H4 (cell line): Measurements from ENCODE around the gene NUP43. TPM values are rescaled to one million over a fixed set of nuclear protein-coding genes. Genes with fewer than 3 reads are reported as not detected.
"Not testable (repeated sequence)": the region's sequence is repeated elsewhere in the genome, so short reads cannot be mapped to it uniquely, and the experiment has no call there.

Experiments
- DNase-seq: peaks from one replicate; pipeline ENCODE4 v3.0.0-alpha.2; 2015; ENCODE audit warnings: low spot score
- total RNA-seq: library from RNA; depleted of rRNA; stranded (reverse); fragments of >200 nt; shearing (Covaris generic); gene quantifications from 2 replicates; pipeline ENCODE4 v1.2.3, GENCODE V29; 2014; rRNA removed

Gene NUP43, protein sequence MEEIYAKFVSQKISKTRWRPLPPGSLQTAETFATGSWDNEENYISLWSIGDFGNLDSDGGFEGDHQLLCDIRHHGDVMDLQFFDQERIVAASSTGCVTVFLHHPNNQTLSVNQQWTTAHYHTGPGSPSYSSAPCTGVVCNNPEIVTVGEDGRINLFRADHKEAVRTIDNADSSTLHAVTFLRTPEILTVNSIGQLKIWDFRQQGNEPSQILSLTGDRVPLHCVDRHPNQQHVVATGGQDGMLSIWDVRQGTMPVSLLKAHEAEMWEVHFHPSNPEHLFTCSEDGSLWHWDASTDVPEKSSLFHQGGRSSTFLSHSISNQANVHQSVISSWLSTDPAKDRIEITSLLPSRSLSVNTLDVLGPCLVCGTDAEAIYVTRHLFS
- total RNA-seq, result 31.8 and 35.6 TPM in 2 replicates

DNA sequence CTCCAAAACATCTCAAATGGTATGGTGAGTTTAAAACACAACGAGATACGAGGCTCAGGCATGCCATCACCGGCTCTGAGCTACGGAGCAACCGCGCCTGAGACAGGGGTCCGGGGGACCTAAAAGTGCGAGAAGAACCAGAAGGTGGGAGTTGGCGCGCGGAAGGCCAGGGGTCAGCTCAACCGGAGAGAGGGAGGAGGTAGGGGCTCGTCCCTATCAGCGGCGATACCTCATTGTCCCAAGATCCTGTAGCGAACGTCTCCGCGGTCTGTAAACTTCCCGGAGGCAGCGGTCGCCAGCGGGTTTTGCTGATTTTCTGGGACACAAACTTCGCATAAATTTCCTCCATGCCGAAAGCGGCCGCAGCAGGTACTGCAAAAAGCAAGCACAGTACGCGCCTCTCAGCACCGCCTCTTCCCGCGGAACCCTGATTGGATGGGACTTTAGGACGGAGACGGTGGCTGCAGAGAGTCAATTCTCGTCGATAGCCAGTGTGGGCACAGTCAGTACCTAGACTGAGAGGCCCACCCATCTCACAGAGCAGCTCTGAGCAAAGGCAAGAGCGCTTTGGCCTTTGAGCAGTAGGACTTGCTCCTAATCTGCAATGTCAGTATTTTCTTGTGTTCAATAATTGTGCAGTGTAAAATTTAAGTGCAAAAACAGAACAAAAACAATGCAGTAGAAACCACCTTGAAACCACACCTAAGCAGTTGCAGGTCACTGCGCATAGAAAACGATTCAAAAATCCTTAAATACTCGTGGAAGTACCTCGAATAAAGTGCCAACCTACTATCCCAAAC, at the start of gene NUP43:
Gene NUP43, minus strand, starts transcription at position 383 of the 800 bp plus-strand sequence. Its CDS starts 34 bp downstream, at position 349.
- peak; percentile 83 for DNase-seq

DNA sequence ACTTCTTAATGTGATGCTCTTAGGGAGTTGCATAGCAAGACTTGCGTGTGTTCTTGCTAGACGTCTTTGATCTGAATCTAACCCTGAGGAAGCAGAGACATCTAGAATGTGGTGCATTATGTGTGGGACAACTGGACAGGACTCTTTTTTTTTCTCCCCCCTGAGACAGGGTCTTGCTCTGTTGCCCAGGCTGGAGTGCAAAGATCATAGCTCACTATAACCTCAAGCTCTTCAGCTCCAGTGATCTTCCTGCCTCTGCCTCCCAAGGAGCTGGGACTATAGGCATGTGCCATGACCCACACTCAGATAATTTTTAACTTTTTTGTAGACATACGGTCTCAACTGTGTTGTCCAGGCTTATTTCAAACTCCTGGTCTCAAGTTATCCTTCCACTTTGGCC, 37.2 kb upstream of the NUP43 start:
- no peak for DNase-seq

DNA sequence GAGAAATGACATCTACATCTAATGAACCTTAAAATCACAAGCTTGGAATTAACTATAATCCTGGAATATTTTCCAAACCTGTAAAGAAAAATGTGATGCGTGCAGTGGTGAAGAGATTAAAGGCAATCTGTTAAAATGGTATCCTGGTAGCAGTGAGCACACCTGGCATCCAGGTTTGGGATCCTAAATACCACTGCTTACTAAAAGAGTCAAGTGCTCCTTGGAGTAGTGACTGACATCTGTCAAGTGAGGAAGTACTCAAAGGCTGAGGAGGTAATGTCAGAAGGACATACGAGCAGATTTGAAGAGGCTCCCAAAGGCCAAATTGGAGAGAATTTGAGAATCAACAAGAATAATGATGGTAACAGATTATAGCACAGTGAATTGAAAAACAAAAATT, 36.0 kb upstream of the NUP43 start:
- DNase-seq, result no peak

DNA sequence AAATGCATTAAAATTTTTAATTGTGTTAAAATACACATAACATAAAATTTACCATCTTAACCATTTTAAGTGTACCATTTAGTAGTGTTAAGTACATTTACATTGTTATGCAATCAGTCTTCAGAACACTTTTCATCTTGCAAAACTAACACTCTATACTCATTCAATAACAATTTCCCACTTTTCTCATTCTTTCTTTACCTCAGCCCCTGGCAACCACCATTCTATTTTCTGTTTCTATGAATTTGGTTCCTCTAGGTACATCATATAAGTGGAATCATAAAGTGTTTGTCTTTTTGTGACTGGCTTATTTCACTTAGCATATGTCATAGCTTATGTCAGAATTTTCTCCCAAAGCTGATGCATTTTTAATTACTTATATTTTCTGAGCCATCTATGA, 35.4 kb upstream of the NUP43 start:
- no peak for DNase-seq

DNA sequence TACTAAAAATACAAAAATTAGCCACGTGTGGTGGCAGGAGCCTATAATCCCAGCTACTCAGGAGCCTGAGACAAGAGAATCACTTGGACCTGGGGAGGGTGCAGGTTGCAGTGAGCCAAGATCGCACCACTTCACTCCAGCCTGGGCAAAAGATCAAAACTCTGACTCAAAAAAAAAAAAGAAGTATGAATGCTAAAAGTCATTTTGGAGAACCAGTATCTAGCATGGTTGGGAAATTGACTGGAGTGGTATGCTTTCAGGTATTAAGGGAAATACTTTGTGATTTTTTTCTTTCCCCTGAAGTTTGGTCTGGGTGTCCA, 33.3 kb upstream of the NUP43 start:
- DNase-seq, result no peak

DNA sequence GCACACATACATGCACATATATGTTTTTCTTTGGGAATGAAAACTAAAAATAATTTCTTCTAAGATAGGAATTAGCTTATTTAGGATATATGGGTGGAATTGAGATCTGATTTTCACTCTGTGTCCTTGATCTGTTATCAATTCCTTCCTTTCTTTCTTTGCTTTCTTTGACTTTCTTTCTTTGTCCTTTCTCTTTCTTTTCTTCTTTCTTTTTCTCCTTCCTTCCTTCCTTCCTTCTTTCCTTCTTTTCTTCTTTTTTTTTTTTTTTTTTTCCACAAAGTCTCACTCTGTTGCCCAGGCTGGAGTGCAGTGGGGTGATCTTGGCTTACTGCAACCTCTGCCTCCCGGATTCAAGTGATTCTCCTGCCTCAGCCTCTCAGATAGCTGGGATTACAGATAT, 31.3 kb upstream of the NUP43 start:
- DNase-seq, result no peak

DNA sequence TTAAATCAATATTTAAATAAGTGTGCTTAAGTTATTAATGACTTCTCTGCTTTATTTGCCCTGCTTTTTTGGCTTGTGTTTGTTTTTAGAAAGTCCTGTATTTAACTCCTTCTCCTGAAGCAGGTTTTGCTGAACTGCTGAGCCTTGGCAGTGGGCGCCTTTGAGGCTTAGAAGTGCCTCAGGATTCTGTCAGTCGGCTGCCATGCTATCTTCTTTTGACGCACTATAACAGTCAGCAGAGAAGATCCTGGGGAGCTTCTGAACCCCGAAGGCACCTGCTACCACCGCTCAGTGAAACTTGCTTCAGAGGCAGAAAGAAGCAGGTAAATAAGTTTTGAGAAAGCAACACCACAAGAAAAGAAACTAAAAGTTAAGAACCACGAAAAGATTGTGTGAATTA, 25.6 kb upstream of the NUP43 start:
- no peak for DNase-seq

DNA sequence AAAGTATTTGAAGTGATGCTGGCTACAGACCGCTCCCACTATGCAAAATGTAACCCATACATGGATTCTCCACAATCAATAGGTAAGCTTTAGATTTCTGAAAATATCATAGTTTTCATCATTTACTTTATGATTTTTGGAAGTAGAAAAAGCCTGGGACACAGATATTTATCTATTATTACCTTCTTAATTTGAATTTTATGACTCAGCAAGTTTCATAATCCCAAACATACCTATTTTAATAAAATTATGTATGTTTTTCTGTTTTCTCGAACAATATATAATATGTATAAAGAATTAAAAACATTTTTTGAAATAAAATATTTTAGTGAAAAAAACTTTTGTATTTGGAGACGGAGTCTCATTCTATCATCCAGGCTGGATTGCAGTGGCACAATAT, 24.9 kb upstream of the NUP43 start:
- no peak for DNase-seq

DNA sequence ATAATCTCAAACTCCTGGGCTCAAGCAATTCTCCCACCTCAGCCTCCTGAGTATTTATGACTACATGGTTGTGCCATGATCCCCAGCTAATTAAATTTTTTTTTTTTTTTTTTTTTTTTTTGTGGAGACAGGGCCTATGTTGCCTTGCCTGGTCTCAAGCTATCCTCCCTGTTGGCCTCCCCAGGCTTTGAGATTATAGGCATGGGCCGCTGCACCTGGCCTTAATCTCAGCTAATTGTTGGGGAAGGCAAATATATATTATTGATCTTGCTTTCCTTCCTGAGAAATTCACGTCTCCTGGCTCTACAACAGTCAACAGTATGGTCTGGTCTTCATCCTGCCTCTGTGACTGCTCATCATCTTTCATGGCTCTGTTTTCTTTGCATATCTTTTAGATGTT, 23.3 kb upstream of the NUP43 start:
- DNase-seq, result no peak

DNA sequence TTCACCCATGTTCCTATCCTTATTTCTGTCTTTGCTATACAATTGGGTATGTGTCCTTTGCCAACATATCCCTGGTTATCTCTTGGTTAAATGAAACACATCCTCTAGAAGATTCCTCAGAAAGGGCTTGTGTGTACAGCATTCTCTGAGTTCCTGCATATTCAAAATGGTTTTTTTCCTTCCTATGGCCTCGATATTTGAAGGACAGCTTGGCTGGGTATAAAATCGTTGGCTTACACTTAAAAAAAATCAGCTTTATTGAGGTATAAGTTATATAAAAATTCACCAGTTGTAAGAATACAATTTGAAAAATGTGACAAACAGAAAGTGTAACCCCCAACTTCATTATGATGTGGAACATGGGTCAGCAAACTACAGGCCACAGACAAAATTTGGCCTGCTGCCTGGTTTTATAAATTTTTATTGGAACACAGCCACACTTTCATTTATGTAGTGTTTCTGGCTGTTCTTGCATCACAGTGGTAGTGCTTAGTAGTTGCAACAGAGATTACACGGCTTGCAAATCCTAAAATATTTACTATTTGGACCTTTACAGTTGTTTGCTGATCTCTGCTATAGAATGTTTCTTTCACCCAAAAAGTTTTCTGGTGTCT, 19.9 kb upstream of the NUP43 start:
- peak; percentile 4 for DNase-seq

DNA sequence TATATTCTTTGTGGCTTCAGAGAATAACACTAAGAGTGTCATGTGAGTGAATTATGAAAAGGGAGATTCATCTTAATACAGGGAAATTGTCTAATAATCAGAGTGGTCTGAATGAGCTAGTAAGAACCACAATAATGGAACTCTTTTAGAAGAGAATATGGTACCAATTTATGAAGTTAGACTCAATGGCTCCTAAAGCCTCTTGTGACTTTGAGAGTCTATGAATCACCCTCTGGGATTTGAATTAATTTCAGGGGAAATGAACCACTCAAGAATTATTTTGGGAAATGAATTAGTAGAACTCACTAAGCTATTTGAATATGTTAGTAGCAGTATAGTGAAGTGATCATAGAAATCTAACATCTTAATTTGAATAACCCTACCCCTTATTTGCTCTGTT, 17.5 kb upstream of the NUP43 start:
- no peak for DNase-seq

DNA sequence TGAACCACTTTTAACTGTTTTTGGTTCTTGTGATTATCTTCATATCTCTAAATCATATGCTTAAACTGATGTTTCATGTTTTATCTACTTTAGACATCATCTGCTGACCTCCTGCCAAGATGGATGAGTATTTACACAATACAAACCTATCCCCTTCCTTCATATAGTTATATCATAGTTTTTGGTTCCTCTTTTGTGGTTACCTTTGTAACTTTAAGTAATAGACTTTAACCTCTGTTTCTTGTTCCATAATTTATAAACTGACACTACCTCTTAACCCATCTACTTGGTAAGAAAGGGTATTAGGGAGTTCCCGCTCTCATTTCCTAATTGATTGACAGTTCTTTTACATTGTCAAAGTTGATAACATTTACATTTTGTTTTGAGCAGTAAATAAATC, 15.1 kb upstream of the NUP43 start:
- no peak for DNase-seq

DNA sequence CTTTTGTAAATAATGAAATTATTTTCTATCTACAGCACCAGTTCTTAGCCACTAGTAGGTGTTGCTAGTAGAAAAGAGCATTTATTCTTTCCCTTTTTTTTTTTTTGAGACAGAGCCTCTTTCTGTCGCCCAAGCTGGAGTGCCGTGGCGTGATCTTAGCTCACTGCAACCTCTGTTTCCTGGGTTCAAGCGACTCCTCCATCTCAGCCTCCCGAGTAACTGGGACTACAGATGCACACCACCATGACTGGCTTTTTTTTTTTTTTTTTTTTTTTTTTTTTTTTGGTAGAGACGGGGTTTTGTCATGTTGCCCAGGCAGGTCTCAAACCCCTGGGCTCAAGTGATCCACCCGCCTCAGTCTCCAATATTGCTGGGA, 9.9 kb upstream of the NUP43 start:
- DNase-seq, result no peak

DNA sequence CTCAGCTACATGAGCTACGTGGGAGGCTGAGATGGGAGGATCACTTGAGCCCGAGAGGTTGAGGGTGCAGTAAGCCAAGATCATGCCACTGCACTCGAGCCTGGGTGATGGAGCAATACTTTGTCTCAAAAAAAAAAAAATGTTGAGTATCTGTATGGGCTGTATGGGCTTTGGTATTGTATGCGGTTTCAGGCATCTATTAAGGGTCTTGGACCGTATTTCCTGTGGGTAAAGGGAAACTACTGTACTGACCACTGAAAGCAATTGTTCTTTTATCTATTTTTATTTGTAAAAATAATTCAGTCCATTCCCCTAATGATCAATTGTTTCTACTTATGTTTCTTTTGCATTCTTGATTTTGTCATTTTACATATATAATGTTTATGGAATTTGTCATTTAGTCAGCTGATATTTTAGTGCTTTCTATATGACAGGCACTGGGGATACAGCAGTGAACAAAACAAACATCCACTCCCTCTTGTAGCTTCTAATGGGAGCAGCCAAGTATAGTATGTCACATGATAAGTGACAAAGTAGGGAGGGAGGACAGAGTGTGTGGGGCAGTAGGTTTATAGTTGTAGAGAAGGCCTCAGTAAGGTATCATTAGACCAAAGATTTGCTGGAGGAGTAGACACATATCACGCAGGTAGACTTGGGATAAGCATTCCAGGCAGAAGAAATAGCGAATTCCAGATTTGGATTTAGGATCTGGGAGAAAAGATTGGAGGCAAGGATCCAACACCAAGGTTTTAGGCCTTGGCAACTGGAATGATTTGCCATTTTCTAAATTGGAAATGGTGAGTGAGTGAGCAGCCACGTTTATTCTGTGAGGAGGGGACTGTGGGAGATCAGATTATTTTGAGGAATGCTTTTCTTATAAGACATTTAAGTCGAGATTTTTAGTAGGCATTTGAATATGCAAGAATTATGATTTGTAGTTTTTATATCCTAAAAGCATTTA, 9.3 kb upstream of the NUP43 start:
- DNase-seq, result no peak

DNA sequence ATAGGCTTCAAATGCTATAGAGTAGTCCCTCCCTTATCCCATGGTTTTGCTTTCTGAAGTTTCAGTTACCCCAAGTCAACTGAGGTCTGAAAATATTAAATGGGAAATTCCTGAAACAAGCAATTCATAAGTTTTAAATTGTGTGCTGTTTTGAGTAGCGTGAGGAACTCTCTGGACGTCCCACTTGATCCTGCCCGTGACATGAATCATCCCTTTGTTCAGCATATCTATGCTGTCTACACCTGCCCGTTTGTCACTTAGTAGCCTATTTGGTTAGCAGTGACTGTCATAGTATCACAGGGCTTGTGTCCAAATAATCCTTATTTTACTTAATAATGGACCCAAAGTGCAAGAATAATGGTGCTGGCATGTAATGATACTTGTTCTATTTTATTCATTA, 8.2 kb upstream of the NUP43 start:
- no peak for DNase-seq

DNA sequence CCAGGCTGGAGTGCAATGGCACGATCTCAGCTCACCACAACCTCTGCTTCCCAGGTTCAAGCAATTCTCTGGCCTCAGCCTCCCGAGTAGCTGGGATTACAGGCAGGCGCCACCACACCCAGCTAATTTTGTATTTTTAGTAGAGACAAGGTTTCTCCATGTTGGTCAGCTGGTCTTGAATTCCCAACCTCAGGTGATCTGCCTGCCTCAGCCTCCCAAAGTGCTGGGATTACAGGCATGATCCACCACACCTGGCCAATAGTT, 7.0 kb upstream of the NUP43 start:
- DNase-seq, result not testable (repeated sequence)

DNA sequence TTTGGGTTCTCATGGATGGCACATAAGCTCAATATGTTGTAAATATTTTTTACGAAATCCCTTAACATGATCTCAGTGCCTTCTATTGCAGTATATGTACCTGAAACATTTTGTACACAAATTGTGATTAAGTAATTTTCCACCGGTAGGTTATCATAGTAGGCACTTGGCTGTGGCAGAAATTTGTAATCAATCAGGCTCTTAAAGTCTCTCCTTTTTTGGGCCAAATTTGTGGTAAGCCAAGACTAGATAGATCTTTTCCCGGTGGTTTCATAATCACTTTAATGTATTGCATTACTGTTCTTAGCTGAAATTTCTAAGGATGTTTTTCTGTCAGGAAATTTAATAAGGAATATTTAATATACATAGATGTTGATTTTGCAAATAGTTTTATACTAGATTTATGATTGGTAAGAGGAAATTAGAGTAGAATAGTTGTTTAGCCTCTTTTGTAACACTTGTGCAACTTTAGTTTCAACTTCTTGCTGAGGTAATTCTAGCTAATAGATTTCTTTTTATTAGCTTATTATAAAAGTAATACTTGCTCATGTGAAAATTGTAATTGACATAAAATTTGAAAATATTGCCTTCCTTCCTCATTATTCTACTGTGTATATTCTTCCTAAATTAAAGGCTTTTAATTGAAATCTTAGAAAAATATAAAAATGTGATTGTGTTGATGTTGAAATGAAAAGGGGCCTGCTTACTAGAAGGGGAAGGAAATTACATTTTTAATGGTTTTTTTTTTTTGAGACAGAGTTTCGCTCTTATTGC, 6.5 kb upstream of the NUP43 start:
- DNase-seq, result no peak

DNA sequence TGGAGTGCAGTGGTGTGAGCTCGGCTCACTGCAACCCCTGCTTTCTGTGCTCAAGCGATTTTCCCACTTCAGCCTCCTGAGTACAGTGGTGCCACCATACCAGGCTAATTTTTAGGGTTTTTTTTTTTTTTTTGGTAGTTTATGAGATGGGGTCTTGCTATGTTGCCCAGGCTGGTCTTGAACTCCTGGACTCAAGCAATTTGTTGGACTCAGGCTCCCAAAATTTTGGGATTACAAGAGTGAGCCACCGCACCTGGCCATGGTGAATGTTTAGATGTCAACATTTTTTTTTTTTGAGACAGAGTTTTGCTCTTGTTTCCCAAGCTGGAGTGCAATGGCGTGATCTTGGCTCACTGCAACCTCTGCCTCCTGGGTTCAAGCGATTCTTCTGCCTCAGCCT, 5.6 kb upstream of the NUP43 start:
- DNase-seq, result not testable (repeated sequence)

DNA sequence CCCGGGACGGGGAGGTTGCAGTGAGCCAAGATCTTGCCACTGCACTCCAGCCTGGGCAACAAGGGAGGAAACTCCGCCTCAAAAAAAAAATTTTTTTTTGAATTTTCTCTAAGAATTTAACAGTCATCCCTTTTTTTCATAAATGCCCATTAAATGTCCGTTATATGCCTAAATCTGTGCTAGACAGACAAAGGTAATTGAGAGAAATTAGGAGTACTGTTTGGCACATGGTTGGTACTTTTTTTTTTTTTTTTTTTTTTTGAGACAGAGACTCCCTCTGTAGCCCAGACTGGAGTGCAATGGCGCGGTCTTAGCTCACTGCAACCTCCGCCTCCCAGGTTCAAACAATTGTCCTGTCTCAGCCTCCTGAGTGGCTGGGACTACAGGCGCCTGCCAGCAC, 4.9 kb upstream of the NUP43 start:
- no peak for DNase-seq

DNA sequence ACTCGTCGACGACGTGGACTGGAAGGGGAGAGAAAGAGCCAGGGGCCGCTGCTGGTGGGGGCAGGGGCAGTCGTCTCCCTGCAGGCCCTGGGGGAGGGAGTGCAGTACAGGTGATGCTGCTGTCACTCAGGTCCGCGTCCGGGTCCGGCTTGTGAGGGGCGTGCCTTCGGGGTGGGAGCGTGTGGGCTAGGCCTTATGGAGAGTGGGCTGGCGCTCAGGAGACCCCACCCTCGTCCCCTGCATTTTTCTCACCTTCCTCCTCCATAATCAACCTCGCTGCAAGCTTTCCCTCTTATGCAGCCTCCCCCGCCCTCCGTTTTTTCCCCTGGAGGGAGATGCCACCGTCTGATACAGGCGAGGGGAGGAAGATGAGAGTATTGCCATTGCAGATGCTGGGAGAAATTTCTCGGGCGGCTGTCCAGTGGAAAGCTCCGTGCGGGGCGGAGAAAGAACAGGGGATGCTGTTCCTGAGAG, 3.8 kb upstream of the NUP43 start:
- peak; percentile 6 for DNase-seq

DNA sequence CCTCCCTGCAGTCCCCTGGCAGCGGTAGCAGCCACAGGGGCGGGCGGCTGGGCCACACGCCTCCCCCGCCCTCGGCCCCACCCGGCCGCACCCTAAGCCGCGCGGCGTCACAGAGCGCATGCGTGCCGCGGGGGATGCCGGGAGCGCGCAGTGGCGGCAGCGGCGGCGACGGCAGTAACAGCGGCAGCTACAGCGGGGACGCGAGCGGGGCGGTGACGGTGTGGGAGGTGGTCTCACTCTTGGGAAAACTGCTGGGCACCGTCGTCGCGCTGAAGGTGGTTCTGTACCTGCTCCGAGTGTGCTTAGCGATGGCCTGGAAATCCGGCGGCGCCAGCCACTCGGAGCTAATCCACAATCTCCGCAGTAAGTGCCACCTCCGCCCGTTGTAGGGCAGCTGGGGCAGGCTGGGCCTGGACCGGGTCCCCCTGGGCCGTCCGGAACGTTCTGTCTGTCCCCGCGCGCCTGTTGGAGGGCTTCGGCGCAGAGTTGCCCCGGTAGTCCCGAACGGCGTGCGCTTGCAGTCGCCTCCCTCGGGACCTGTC, 3.3 kb upstream of the NUP43 start, which contains the start of gene PCMT1:
Gene PCMT1, plus strand, starts transcription at position 148 of the 542 bp plus-strand sequence. Its CDS starts 161 bp downstream, at position 309.
- peak; percentile 79 for DNase-seq
